Mammary epithelial cell (primary cell): Measurements from ENCODE around the gene C2.
"Not testable (repeated sequence)": the region's sequence is repeated elsewhere in the genome, so short reads cannot be mapped to it uniquely, and the experiment has no call there.

ENCODE experiments used
- CTCF ChIP-seq, 2 donors: IDR thresholded peaks in 1 of 2; conservative IDR thresholded peaks in 1 of 2; 2 replicates each; pipeline ENCODE4 v1.5.1; 2011 to 2012; ENCODE audit warnings: inconsistent platforms in 2 of 2, low read length in 2 of 2, mild to moderate bottlenecking in 2 of 2, control low read depth in 1 of 2, low read depth in 1 of 2; ENCODE audit not compliant: insufficient read depth in 1 of 2; ENCODE audit errors: extremely low read depth in 1 of 2
- EZH2 ChIP-seq: IDR thresholded peaks from 2 replicates; pipeline ENCODE4 v1.6.1; 2012; ENCODE audit warnings: low read length, inconsistent platforms, borderline replicate concordance

GRCh38 chr6:31906727-31907126 lies 20.8 kb upstream of the C2 start:
- not testable (repeated sequence) for TF ChIP-seq CTCF (conservative IDR thresholded peaks at IDR 0.05 in 1 of 2, IDR thresholded peaks at IDR 0.05 in 1 of 2; ENCODE audit: extremely low read depth in 1 of 2, insufficient read depth in 1 of 2, low read depth in 1 of 2, low read length in 2 of 2); EZH2
